NCI-H187 (cell line): ENCODE results near the gene TP53I13.

Source experiments
- DNase-seq, 2 experiments: peaks; one replicate each; lab custom pipeline; 2025; lab: John Stamatoyannopoulos, UW

Gene TP53I13

GRCh38 chr17:29567554-29568330 lies 759 bp upstream of the TP53I13 start:
- no peak for DNase-seq

GRCh38 chr17:29569245-29569950 lies 897 bp downstream of the TP53I13 start:
- DNase-seq = no peak

GRCh38 chr17:29570521-29570920 lies 2.0 kb downstream of the TP53I13 start:
- DNase-seq = no peak

DNA sequence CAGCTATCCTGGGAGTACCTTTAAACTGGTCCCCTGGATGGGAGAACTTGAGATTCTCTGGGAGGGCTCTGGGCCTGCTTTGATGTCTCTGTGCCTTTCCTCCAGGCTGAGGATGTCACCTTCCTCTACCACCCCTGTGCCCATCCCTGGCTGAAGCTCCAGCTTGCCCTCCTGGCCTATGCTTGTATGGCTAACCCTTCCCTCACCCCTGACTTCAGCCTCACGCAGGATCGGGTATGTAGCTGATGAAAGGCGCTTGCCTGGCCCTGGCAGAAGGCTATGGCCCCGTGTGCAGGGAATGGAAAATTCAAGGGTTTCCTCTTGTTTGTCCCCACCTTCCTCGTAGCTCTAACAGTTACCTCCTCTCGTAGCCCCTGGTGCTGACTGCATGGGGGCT lies 3.0 kb downstream of the TP53I13 start:
- no peak for DNase-seq

DNA sequence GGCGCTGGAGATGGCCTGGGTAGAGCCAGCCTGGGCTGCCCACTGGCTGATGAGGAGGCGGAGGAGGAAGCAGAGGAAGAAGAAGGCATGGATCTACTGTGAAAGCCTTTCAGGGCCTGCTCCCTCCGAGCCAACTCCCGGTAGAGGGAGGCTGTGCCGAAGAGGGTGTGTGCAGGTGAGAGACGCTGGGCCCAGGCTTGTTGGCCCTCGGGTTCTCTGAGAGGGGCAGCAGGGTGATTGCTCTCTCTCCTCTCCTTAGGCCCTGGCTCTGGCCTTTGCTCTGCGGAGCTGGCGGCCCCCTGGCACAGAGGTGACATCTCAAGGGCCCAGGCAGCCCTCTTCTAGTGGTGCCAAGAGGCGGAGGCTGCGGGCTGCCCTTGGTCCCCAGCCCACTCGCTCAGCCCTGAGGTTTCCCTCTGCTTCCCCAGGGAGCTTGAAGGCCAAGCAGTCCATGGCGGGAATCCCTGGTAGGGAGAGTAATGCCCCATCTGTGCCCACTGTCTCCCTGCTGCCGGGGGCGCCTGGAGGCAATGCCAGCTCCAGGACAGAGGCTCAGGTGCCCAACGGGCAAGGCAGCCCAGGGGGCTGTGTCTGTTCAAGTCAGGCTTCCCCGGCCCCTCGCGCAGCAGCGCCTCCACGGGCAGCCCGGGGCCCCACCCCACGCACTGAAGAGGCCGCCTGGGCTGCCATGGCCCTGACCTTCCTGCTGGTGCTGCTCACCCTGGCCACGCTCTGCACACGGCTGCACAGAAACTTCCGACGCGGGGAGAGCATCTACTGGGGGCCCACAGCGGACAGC lies 3.6 kb downstream of the TP53I13 start:
- no peak for DNase-seq

DNA sequence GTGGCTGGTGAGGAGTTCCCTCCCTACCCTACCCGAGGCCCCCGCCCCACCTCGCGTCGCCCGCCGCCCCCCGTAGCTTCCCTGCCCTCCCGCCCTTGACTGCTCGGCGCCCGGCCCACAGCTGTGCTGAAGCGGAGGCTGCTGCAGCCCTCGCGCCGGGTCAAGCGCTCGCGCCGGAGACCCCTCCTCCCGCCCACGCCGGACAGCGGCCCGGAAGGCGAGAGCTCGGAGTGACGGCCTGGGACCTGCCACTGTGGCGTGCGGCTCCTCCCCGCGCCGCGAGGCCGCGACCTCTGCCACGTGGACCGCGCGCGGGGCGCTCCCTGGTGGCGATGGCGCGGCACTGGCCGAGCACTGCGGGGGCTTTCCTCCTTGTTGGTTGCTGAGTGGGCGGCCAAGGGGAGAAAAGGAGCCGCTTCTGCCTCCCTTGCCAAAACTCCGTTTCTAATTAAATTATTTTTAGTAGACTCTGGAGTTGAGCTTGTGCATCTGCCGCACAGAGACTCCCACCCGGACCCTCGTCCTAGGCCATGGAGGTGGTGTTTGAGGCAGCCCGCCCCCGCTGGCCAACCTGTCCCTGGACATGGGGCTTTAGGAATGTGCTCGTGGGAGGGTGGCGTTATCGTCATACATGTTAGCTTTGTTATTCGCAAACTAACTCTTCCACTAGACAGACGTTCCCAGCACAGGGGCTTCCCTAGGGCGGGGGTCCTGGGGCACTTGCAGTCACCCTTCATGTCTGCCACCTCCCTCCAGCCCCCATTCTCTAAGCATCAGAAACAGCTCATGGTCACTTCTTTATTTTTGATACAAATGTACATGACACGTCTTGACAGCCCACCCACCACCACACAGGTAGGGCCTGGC lies 4.4 kb downstream of the TP53I13 start:
- no peak for DNase-seq

DNA sequence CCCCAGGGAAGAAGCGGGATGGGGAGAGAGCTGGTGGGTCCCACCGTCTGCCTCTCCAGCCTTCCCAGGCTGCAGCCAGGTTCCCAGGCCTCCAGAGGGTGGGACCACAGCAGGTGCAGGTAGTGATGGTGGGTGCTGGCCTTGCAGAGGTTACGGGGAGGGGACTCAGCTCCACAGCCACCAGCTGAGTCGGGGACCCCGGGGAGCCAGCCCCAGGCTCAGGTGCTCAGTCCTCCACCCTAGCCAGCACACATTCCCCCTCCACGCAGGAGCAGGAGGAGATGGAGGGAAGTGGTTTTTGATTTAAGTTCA lies 5.0 kb downstream of the TP53I13 start:
- no peak for DNase-seq

DNA sequence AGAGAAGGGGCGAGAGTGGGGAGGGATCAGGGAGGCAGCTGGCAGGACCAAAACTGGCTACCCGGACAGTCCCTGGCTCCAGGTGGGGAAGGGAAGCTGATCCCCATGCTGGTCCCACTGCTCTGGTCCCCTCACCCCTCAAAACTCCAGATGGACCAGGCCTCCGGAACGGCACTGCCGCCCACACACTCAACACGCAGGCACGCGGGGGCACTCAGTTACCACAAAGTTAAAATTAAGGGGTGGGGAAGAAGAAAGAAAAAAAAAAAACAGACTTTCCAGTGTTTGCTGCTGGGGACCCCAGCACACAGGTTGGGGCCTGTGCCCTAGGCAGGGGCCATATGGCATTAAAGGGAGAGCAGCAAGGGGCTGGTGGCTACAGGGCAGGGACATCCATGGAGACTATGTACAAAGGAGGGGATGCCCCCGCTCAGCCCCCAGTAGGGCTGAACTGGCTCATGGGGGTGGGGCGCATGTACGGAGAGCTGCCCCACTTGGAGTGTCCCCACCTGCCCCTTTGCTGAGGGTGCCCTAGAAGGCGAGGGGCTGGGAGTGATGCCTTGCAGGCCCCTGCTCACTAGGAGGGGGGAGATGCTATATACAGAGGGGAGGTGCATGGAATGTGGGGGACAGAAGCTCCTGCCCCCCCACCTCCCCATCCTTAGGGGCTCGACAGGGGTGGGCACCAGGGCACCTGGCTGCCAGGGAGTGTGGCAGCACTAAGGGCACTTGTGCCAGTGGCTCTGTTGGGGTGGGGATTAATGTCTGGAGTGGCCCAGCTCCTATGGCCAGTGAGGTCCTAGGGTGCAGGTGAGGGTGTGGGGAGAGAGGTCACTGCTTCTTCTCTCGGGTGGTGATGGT lies 5.6 kb downstream of the TP53I13 start:
- DNase-seq = no peak

- no peak for DNase-seq
Measured at GRCh38 chr17:29574732-29575510, 6.4 kb downstream of the TP53I13 start.

DNA sequence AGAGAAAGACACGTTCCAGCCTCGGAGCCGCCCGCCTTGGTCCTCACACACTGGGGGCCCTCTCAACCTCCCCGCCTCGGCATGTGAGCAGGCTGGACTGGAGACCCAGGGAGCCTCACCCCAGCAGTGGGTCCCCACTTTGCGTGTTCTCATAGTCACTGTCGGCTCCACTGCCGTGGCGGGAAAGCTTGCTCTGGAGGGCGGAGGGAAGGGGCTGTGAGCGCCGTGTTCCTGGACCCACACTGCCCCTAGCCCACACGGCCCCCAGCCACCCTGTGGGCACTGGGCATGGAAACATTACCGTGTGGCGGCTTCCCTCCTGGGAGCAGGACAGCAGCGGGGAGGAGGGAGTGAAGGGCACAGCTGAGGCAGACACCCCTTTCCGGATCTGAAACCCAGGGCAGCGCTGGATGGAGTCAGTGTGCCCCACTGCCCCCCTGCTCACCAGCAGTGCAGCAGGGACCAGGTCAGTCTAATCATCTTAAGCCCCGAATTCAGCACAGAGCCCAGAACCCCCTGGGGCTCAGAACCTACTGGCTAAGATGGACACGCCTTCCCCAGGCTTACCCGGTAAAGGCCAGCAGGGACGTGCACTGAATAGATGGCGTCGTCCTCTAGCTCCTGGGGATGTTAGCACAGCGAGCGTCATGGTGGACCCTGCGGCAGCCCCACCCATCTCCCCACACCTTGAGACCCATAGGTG lies 7.2 kb downstream of the TP53I13 start:
- no peak for DNase-seq

DNA sequence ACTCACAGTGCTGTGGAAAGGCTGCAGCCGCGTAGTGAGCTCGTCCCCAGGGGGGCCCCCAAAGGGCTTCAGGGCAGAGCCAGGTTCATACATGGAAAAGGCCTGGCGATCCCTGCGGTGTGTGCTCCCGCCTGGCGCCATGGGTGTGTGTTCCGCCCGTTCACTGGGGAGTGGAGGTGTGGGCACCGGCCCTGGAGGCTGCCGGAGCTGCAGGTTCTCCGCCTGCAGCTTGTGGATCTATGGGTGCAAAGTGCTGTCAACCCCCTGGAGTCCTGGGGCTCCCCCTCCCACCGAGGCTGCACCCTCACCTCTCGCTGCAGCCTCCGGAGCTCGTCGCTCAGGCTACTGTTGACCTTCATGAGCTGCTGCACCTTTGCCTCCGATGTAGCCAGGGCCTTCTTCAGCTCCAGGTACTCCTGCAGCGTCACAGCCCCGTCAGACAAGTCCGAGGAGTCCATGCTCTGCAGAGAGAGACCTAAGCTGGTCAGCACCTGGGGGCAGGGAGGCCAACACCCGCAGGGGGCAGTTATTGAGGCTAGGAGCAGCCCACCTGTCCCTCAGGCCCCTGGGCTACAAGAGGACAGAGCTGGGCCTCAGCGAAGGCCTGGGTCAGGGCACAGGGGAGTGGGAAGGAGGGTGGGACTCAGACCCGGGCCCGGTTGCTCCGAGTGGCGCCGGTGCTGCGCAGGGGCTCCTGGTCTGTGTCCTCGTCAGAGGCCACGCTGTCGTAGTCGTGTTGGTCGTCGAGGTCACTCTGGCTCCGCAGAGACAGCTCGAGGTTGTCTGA lies 7.9 kb downstream of the TP53I13 start:
- DNase-seq = no peak

GRCh38 chr17:29577001-29577370 lies 8.5 kb downstream of the TP53I13 start:
- DNase-seq = no peak

- no peak for DNase-seq
Measured at GRCh38 chr17:29577385-29578211, 9.1 kb downstream of the TP53I13 start.

GRCh38 chr17:29578626-29579485 lies 10.4 kb downstream of the TP53I13 start:
- DNase-seq = no peak

GRCh38 chr17:29579866-29580771 lies 11.6 kb downstream of the TP53I13 start:
- DNase-seq = peak; percentile 11 to 16
